HepG2 (cell line): ENCODE measurements around the gene POM121. TPM values are rescaled to one million over a fixed set of nuclear protein-coding genes. Genes with fewer than 3 reads are reported as not detected.

Experiments used
- ARNTL ChIP-seq: sonication (generic); formaldehyde crosslinking; IDR thresholded peaks from 2 replicates; pipeline ENCODE4 v1.4.0; 2020; ENCODE audit warnings: mild to moderate bottlenecking, missing genetic modification reagents
- ATM ChIP-seq: fragments of 450-650 bp; IDR thresholded peaks from 2 replicates; pipeline ENCODE4 v1.7.1; 2017; ENCODE audit warnings: mild to moderate bottlenecking, borderline replicate concordance
- CBX2 ChIP-seq, 2 experiments: fragments of 200-600 bp in 1 of 2; sonication (generic); formaldehyde crosslinking in 1 of 2; IDR thresholded peaks; 2 replicates each; pipeline versions ENCODE4 v1.7.0 to v1.8.1; 2018 to 2022; ENCODE audit warnings: low read depth in 2 of 2, low read length in 1 of 2, mild to moderate bottlenecking in 1 of 2, missing genetic modification reagents in 1 of 2
- FOSL1 ChIP-seq: sonication (generic); formaldehyde crosslinking; IDR thresholded peaks from 2 replicates; pipeline ENCODE4 v1.9.0; 2021; ENCODE audit warnings: missing genetic modification reagents, borderline replicate concordance
- FOXA1 ChIP-seq, 2 experiments: fragments of 450-650 bp in 1 of 2; sonication (generic) in 1 of 2; formaldehyde crosslinking in 1 of 2; IDR thresholded peaks; 2 replicates each; pipeline versions ENCODE4 v1.4.0 to v1.6.1; 2016 to 2020; ENCODE audit warnings: missing genetic modification reagents in 1 of 2
- HMGA1 ChIP-seq: sonication (generic); formaldehyde crosslinking; conservative IDR thresholded peaks from 2 replicates; pipeline ENCODE4 v1.4.0; 2020; ENCODE audit warnings: missing genetic modification reagents
- HOXA7 ChIP-seq: sonication (generic); formaldehyde crosslinking; IDR thresholded peaks from 2 replicates; pipeline ENCODE4 v1.8.1; 2022; ENCODE audit warnings: mild to moderate bottlenecking, missing genetic modification reagents, moderate library complexity
- LCORL ChIP-seq, 2 experiments: fragments of 450-650 bp in 1 of 2; sonication (generic) in 1 of 2; formaldehyde crosslinking in 1 of 2; IDR thresholded peaks; 2 replicates each; pipeline versions ENCODE4 v1.5.0 to v1.6.1; 2017 to 2020; ENCODE audit warnings: antibody characterized with exemption in 1 of 2, missing genetic modification reagents in 1 of 2
- RELA ChIP-seq: sonication (generic); formaldehyde crosslinking; IDR thresholded peaks from 2 replicates; pipeline ENCODE4 v1.4.0; 2020; ENCODE audit warnings: missing genetic modification reagents
- SIX1 ChIP-seq: sonication (generic); formaldehyde crosslinking; IDR thresholded peaks from 2 replicates; pipeline ENCODE4 v1.4.0; 2020; ENCODE audit warnings: missing genetic modification reagents, borderline replicate concordance
- SRF ChIP-seq: IDR thresholded peaks from 2 replicates; pipeline ENCODE4 v1.6.1; 2011; ENCODE audit warnings: mild to moderate bottlenecking, low read depth, low read length, moderate library complexity
- TAF1 ChIP-seq: sonication (generic); formaldehyde crosslinking; IDR thresholded peaks from 2 replicates; pipeline ENCODE4 v1.4.0; 2020; ENCODE audit warnings: missing genetic modification reagents
- TEAD3 ChIP-seq: optimal IDR thresholded peaks from 2 replicates; pipeline ENCODE3; 2016; ENCODE audit warnings: borderline replicate concordance
- ZFP37 ChIP-seq: sonication (generic); formaldehyde crosslinking; IDR thresholded peaks from 2 replicates; pipeline ENCODE4 v1.4.0; 2020; ENCODE audit warnings: missing genetic modification reagents, borderline replicate concordance
- ZNF678 ChIP-seq: sonication (generic); formaldehyde crosslinking; IDR thresholded peaks from 2 replicates; pipeline ENCODE4 v1.4.0; 2020; ENCODE audit warnings: mild to moderate bottlenecking, missing genetic modification reagents
- ZNF768 ChIP-seq: sonication (generic); formaldehyde crosslinking; IDR thresholded peaks from 2 replicates; pipeline ENCODE4 v1.4.0; 2020; ENCODE audit warnings: missing genetic modification reagents
- polyA plus RNA-seq, 8 experiments: library from polyadenylated mRNA; depleted of rRNA in 3 of 8; stranded (reverse) in 7 of 8; unstranded in 1 of 8; fragments of >200 nt; fragmentation: Illumina TruSeq in 4 of 8; extraction: Trizol in 4 of 8; gene quantifications; 2 replicates each; pipeline versions ENCODE4 v1.2.1 to v1.2.3, GENCODE V29; 2011 to 2016; ENCODE audit warnings: low read depth in 4 of 8, missing spikeins in 1 of 8, mixed read lengths in 1 of 8; ENCODE audit not compliant: insufficient read depth in 1 of 8
- total RNA-seq, 5 experiments: library from RNA; depleted of rRNA; stranded (reverse); fragments of >200 nt; fragmentation: Illumina TruSeq; extraction: Trizol; gene quantifications; 2 replicates each; pipeline ENCODE4 v1.2.3, GENCODE V29; 2016; ENCODE audit warnings: low read depth in 1 of 5
- TF ChIP-seq, protein P1 (sequence below): sonication (generic); formaldehyde crosslinking; IDR thresholded peaks from 2 replicates; pipeline ENCODE4 v1.8.0; 2022; ENCODE audit warnings: low read depth, missing genetic modification reagents
- TF ChIP-seq, protein P2 (sequence below): sonication (generic); formaldehyde crosslinking; IDR thresholded peaks from 2 replicates; pipeline ENCODE4 v1.4.0; 2020; ENCODE audit warnings: mild to moderate bottlenecking, missing genetic modification reagents, borderline replicate concordance
- TF ChIP-seq, protein P3 (sequence below): sonication (generic); formaldehyde crosslinking; IDR thresholded peaks from 2 replicates; pipeline ENCODE4 v1.5.0; 2020; ENCODE audit warnings: mild to moderate bottlenecking, missing genetic modification reagents
- TF ChIP-seq, protein P4 (sequence below): sonication (generic); formaldehyde crosslinking; IDR thresholded peaks from 2 replicates; pipeline ENCODE4 v1.4.0; 2020; ENCODE audit warnings: mild to moderate bottlenecking, missing genetic modification reagents

The POM121 gene
- total and polyA plus RNA-seq, 2 of the 13 experiments (the other 11 are each of a cell fraction or from before 2014, with no cell fraction given): 8.4 to 10.3 TPM

DNA sequence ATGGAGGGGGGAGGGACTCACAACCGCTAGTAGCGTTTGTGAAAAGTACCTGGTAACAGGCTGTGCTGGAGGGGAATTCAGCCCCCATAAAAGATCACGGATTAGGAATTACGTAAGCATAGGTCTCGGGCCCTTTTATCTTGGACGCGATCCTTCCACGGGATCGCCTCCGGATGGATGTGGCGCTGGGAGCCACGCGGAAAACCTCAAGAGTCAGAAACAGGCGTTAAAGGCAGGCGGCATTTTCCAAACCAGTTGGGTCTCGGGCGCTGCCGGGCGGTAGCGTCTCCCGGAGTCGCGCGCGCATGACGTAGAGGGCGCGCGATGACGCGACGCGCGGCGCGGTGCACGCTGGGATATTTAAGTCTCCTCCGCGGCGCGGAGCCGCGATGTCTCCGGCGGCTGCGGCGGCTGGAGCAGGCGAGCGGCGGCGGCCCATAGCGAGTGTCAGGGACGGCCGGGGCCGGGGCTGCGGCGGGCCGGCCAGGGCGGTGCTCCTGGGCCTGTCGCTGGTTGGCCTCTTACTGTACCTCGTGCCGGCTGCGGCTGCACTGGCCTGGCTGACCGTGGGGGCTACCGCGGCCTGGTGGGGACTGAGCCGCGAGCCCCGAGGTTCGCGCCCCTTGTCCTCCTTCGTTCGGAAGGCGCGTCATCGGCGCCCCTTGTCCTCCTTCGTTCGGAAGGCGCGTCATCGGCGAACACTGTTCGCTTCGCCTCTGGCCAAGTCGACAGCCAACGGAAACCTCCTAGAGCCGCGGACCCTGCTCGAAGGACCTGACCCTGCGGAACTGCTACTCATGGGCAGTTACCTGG lies at the start of gene POM121 (continued):
- TF ChIP-seq, protein P1, sequence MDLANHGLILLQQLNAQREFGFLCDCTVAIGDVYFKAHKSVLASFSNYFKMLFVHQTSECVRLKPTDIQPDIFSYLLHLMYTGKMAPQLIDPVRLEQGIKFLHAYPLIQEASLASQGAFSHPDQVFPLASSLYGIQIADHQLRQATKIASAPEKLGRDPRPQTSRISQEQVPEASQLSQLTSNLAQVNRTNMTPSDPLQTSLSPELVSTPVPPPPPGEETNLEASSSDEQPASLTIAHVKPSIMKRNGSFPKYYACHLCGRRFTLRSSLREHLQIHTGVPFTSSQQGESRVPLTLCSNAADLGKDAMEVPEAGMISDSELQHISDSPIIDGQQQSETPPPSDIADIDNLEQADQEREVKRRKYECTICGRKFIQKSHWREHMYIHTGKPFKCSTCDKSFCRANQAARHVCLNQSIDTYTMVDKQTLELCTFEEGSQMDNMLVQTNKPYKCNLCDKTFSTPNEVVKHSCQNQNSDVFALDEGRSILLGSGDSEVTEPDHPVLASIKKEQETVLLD (CRISPR knock-in tag): no peak
- TF ChIP-seq ZNF768 (CRISPR knock-in tag): peak; percentile 25; the same call in 1 of the 2 replicates
- no peak for TF ChIP-seq FOXA1 (IDR thresholded peaks at IDR 0.05)
- TF ChIP-seq FOXA1 (CRISPR knock-in tag; IDR thresholded peaks at IDR 0.05): no peak
- TF ChIP-seq CBX2 (IDR thresholded peaks at IDR 0.05; ENCODE audit: low read depth, low read length): no peak
- no peak for TF ChIP-seq CBX2 (CRISPR knock-in tag; IDR thresholded peaks at IDR 0.05; ENCODE audit: low read depth)
- no peak for TF ChIP-seq HMGA1
- TF ChIP-seq TAF1 (CRISPR knock-in tag): no peak; the same call in 1 of the 2 replicates
- TF ChIP-seq, protein P2, sequence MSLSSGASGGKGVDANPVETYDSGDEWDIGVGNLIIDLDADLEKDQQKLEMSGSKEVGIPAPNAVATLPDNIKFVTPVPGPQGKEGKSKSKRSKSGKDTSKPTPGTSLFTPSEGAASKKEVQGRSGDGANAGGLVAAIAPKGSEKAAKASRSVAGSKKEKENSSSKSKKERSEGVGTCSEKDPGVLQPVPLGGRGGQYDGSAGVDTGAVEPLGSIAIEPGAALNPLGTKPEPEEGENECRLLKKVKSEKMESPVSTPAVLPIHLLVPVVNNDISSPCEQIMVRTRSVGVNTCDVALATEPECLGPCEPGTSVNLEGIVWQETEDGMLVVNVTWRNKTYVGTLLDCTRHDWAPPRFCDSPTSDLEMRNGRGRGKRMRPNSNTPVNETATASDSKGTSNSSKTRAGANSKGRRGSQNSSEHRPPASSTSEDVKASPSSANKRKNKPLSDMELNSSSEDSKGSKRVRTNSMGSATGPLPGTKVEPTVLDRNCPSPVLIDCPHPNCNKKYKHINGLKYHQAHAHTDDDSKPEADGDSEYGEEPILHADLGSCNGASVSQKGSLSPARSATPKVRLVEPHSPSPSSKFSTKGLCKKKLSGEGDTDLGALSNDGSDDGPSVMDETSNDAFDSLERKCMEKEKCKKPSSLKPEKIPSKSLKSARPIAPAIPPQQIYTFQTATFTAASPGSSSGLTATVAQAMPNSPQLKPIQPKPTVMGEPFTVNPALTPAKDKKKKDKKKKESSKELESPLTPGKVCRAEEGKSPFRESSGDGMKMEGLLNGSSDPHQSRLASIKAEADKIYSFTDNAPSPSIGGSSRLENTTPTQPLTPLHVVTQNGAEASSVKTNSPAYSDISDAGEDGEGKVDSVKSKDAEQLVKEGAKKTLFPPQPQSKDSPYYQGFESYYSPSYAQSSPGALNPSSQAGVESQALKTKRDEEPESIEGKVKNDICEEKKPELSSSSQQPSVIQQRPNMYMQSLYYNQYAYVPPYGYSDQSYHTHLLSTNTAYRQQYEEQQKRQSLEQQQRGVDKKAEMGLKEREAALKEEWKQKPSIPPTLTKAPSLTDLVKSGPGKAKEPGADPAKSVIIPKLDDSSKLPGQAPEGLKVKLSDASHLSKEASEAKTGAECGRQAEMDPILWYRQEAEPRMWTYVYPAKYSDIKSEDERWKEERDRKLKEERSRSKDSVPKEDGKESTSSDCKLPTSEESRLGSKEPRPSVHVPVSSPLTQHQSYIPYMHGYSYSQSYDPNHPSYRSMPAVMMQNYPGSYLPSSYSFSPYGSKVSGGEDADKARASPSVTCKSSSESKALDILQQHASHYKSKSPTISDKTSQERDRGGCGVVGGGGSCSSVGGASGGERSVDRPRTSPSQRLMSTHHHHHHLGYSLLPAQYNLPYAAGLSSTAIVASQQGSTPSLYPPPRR: no peak
- TF ChIP-seq, protein P3, sequence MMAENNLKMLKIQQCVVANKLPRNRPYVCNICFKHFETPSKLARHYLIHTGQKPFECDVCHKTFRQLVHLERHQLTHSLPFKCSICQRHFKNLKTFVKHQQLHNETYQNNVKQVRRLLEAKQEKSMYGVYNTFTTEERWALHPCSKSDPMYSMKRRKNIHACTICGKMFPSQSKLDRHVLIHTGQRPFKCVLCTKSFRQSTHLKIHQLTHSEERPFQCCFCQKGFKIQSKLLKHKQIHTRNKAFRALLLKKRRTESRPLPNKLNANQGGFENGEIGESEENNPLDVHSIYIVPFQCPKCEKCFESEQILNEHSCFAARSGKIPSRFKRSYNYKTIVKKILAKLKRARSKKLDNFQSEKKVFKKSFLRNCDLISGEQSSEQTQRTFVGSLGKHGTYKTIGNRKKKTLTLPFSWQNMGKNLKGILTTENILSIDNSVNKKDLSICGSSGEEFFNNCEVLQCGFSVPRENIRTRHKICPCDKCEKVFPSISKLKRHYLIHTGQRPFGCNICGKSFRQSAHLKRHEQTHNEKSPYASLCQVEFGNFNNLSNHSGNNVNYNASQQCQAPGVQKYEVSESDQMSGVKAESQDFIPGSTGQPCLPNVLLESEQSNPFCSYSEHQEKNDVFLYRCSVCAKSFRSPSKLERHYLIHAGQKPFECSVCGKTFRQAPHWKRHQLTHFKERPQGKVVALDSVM (CRISPR knock-in tag): no peak
- TF ChIP-seq RELA (CRISPR knock-in tag): no peak
- 0 out of 2 replicates have a peak, but pooled peaks have one; percentile 13 for TF ChIP-seq ARNTL (CRISPR knock-in tag)
- peak; percentile 64; the same call in 1 of the 2 replicates for TF ChIP-seq SRF
- TF ChIP-seq FOSL1 (CRISPR knock-in tag): no peak
- TF ChIP-seq, protein P4, sequence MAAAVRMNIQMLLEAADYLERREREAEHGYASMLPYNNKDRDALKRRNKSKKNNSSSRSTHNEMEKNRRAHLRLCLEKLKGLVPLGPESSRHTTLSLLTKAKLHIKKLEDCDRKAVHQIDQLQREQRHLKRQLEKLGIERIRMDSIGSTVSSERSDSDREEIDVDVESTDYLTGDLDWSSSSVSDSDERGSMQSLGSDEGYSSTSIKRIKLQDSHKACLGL (CRISPR knock-in tag): peak; percentile 33; the same call in 1 of the 2 replicates
- TF ChIP-seq LCORL (IDR thresholded peaks at IDR 0.05): no peak
- no peak for TF ChIP-seq LCORL (CRISPR knock-in tag; IDR thresholded peaks at IDR 0.05)
- no peak for TF ChIP-seq ATM
- TF ChIP-seq HOXA7 (CRISPR knock-in tag): no peak
- no peak for TF ChIP-seq ZFP37 (CRISPR knock-in tag)
- no peak for TF ChIP-seq SIX1 (CRISPR knock-in tag)
- no peak for TF ChIP-seq TEAD3 (CRISPR knock-in tag)
- TF ChIP-seq ZNF678: peak; percentile 76; the same call in 1 of the 2 replicates
